H1 (cell line): ENCODE results near the gene ANKRD53. TPM values are rescaled to one million over a fixed set of nuclear protein-coding genes. Genes with fewer than 3 reads are reported as not detected.

Experiments used
- BRCA1 ChIP-seq: IDR thresholded peaks from 2 replicates; pipeline ENCODE4 v1.6.1; 2012; ENCODE audit warnings: low read depth, low read length, improper control_type of control experiment
- CHD1 ChIP-seq: IDR thresholded peaks from 2 replicates; pipeline ENCODE4 v1.6.1; 2012; ENCODE audit warnings: low read depth, low read length, improper control_type of control experiment
- CHD7 ChIP-seq: fragments of 300-600 bp; sonication (generic); IDR thresholded peaks from 2 replicates; pipeline ENCODE4 v1.7.1; 2012; ENCODE audit warnings: low read length, moderate library complexity, mild to moderate bottlenecking, inconsistent platforms; ENCODE audit not compliant: insufficient replicate concordance
- SRF ChIP-seq: IDR thresholded peaks from 2 replicates; pipeline ENCODE4 v1.6.1; 2011; ENCODE audit warnings: mild to moderate bottlenecking, low read depth, low read length, moderate library complexity
- polyA plus RNA-seq, 7 experiments: library from polyadenylated mRNA; depleted of rRNA in 3 of 7; stranded (reverse) in 5 of 7; unstranded in 2 of 7; fragments of >200 nt in 5 of 7; fragments of 200-250 nt in 2 of 7; gene quantifications; 1 replicate in 5 of 7; 2 replicates in 1 of 7; 4 replicates in 1 of 7; pipeline versions ENCODE4 v1.2.1 to v1.2.3, GENCODE V29; 2011 to 2013; ENCODE audit warnings: missing spikeins in 2 of 7, mixed read lengths in 2 of 7
- total RNA-seq: library from RNA; stranded (reverse); fragmentation: NEBNext Ultra II Directional; extraction: Animal tissue kit (Norgen Biotek cat#: 25700); gene quantifications from 2 replicates; pipeline ENCODE4 v1.2.1, GENCODE V29; 2021

ANKRD53 gene
- total and polyA plus RNA-seq, 2 of the 8 experiments (the other 6 are each of a cell fraction or from before 2014, with no cell fraction given) = 0.39 to 0.70 TPM

DNA sequence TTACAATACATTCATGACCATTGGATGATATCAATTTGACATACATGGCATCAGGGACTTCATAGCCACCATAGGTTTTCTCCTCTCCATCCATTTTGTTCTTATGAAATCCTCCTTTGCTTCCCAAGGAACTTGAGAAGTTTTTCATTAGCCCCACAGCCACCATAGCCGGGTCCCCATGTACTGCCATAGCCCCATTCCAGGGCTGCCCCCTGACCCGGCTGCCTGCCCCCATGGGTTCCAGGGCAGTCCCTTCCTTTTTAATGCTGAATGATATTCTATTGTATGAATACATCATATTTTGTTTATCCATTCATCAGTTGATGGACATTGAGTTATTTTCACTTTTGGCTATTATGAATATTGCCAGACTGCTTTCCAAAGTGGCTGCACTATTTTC lies 22.3 kb upstream of the ANKRD53 start (continued):
- TF ChIP-seq CHD7 (no peak), CHD1 (no peak), BRCA1 (no peak), SRF (no peak)
